Measurements from ENCODE around the gene SLIT3.

Gene SLIT3

GRCh38 chr5:168974082-168974481, 326.9 kb downstream of the SLIT3 start:
- no peak overlapping the region for H3K27ac ChIP-seq (ENCODE audit: low read depth, low read length)
- H3K9me3 ChIP-seq (ENCODE audit: insufficient read depth, low read depth, low read length) = no peaks in the 10 kb centered on the region
- 91% methylated on average over 2 of the region's 2 CpGs for WGBS
- H3K4me1 ChIP-seq (ENCODE audit: insufficient read depth, low read length) = peaks cover 16% of the 10 kb centered on the region; the same call in 1 of the 2 replicates
- H3K27me3 ChIP-seq (ENCODE audit: insufficient read depth, low read length) = no peaks in the 10 kb centered on the region
- H3K4me3 ChIP-seq (ENCODE audit: low read length) = no peak overlapping the region
- no peak overlapping the region for H3K9ac ChIP-seq (ENCODE audit: low read depth, low read length)
- H3K36me3 ChIP-seq (ENCODE audit: insufficient read depth, low read length) = no peaks in the 10 kb centered on the region

- H3K27me3 ChIP-seq (ENCODE audit: insufficient read depth, low read length) = no peaks in the 10 kb centered on the region
- no peaks in the 10 kb centered on the region for H3K36me3 ChIP-seq (ENCODE audit: insufficient read depth, low read length)
- H3K27ac ChIP-seq (ENCODE audit: low read depth, low read length) = no peak overlapping the region
- peaks cover 16% of the 10 kb centered on the region; the same call in 1 of the 2 replicates for H3K4me1 ChIP-seq (ENCODE audit: insufficient read depth, low read length)
- no peak overlapping the region for H3K4me3 ChIP-seq (ENCODE audit: low read length)
- no peaks in the 10 kb centered on the region for H3K9me3 ChIP-seq (ENCODE audit: insufficient read depth, low read depth, low read length)
- 97% methylated on average over 3 of the region's 3 CpGs for WGBS
- H3K9ac ChIP-seq (ENCODE audit: low read depth, low read length) = no peak overlapping the region
Measured at GRCh38 chr5:168972731-168973130, 328.2 kb downstream of the SLIT3 start.

GRCh38 chr5:168971100-168971499, 329.8 kb downstream of the SLIT3 start:
- no peak overlapping the region for H3K9ac ChIP-seq (ENCODE audit: low read depth, low read length)
- WGBS = 96% methylated on average over 4 of the region's 4 CpGs
- H3K4me3 ChIP-seq (ENCODE audit: low read length) = no peak overlapping the region
- H3K27ac ChIP-seq (ENCODE audit: low read depth, low read length) = no peak overlapping the region
- H3K36me3 ChIP-seq (ENCODE audit: insufficient read depth, low read length) = no peaks in the 10 kb centered on the region
- H3K9me3 ChIP-seq (ENCODE audit: insufficient read depth, low read depth, low read length) = no peaks in the 10 kb centered on the region
- H3K27me3 ChIP-seq (ENCODE audit: insufficient read depth, low read length) = no peaks in the 10 kb centered on the region
- 0 out of 2 replicates have a peak, but pooled peaks cover 3% of the 10 kb centered on the region for H3K4me1 ChIP-seq (ENCODE audit: insufficient read depth, low read length)

GRCh38 chr5:168969326-168969886, 331.5 kb downstream of the SLIT3 start:
- WGBS = 95% methylated on average over 8 of the region's 8 CpGs
- Histone ChIP-seq H3K36me3 (ENCODE audit: insufficient read depth, low read length) (no peaks in the 10 kb centered on the region), H3K4me3 (ENCODE audit: low read length) (no peak overlapping the region), H3K9ac (ENCODE audit: low read depth, low read length) (no peak overlapping the region), H3K4me1 (ENCODE audit: insufficient read depth, low read length) (no peaks in the 10 kb centered on the region), H3K27me3 (ENCODE audit: insufficient read depth, low read length) (no peaks in the 10 kb centered on the region), H3K27ac (ENCODE audit: low read depth, low read length) (no peak overlapping the region), H3K9me3 (ENCODE audit: insufficient read depth, low read depth, low read length) (no peaks in the 10 kb centered on the region)

GRCh38 chr5:168967882-168968620, 332.9 kb downstream of the SLIT3 start:
- Histone ChIP-seq H3K27me3 (ENCODE audit: insufficient read depth, low read length) (no peaks in the 10 kb centered on the region), H3K9ac (ENCODE audit: low read depth, low read length) (no peak overlapping the region), H3K4me1 (ENCODE audit: insufficient read depth, low read length) (no peaks in the 10 kb centered on the region), H3K4me3 (ENCODE audit: low read length) (no peak overlapping the region), H3K36me3 (ENCODE audit: insufficient read depth, low read length) (no peaks in the 10 kb centered on the region), H3K27ac (ENCODE audit: low read depth, low read length) (no peak overlapping the region), H3K9me3 (ENCODE audit: insufficient read depth, low read depth, low read length) (no peaks in the 10 kb centered on the region)
- WGBS = 84% methylated on average over 7 of the region's 7 CpGs

GRCh38 chr5:168965638-168966037, 335.3 kb downstream of the SLIT3 start:
- no peaks in the 10 kb centered on the region for H3K9me3 ChIP-seq (ENCODE audit: insufficient read depth, low read depth, low read length)
- 96% methylated on average over 5 of the region's 5 CpGs for WGBS
- H3K4me1 ChIP-seq (ENCODE audit: insufficient read depth, low read length) = no peaks in the 10 kb centered on the region
- H3K27ac ChIP-seq (ENCODE audit: low read depth, low read length) = no peak overlapping the region
- no peaks in the 10 kb centered on the region for H3K27me3 ChIP-seq (ENCODE audit: insufficient read depth, low read length)
- no peak overlapping the region for H3K4me3 ChIP-seq (ENCODE audit: low read length)
- no peak overlapping the region for H3K9ac ChIP-seq (ENCODE audit: low read depth, low read length)
- H3K36me3 ChIP-seq (ENCODE audit: insufficient read depth, low read length) = no peaks in the 10 kb centered on the region

GRCh38 chr5:168964182-168964581, 336.8 kb downstream of the SLIT3 start:
- no peak overlapping the region for H3K9ac ChIP-seq (ENCODE audit: low read depth, low read length)
- 95% methylated on average over 3 of the region's 3 CpGs for WGBS
- H3K4me1 ChIP-seq (ENCODE audit: insufficient read depth, low read length) = no peaks in the 10 kb centered on the region
- H3K36me3 ChIP-seq (ENCODE audit: insufficient read depth, low read length) = no peaks in the 10 kb centered on the region
- H3K4me3 ChIP-seq (ENCODE audit: low read length) = no peak overlapping the region
- H3K27ac ChIP-seq (ENCODE audit: low read depth, low read length) = no peak overlapping the region
- H3K9me3 ChIP-seq (ENCODE audit: insufficient read depth, low read depth, low read length) = no peaks in the 10 kb centered on the region
- no peaks in the 10 kb centered on the region for H3K27me3 ChIP-seq (ENCODE audit: insufficient read depth, low read length)

- Histone ChIP-seq H3K27me3 (ENCODE audit: insufficient read depth, low read length) (no peaks in the 10 kb centered on the region), H3K9me3 (ENCODE audit: insufficient read depth, low read depth, low read length) (no peaks in the 10 kb centered on the region), H3K4me1 (ENCODE audit: insufficient read depth, low read length) (no peaks in the 10 kb centered on the region), H3K36me3 (ENCODE audit: insufficient read depth, low read length) (no peaks in the 10 kb centered on the region), H3K9ac (ENCODE audit: low read depth, low read length) (no peak overlapping the region), H3K27ac (ENCODE audit: low read depth, low read length) (no peak overlapping the region), H3K4me3 (ENCODE audit: low read length) (no peak overlapping the region)
- 91% methylated on average over 4 of the region's 4 CpGs for WGBS
Measured at GRCh38 chr5:168962306-168962705, 338.6 kb downstream of the SLIT3 start.

- no peaks in the 10 kb centered on the region for H3K36me3 ChIP-seq (ENCODE audit: insufficient read depth, low read length)
- no peaks in the 10 kb centered on the region for H3K27me3 ChIP-seq (ENCODE audit: insufficient read depth, low read length)
- H3K4me1 ChIP-seq (ENCODE audit: insufficient read depth, low read length) = no peaks in the 10 kb centered on the region
- H3K9me3 ChIP-seq (ENCODE audit: insufficient read depth, low read depth, low read length) = no peaks in the 10 kb centered on the region
- no peak overlapping the region for H3K27ac ChIP-seq (ENCODE audit: low read depth, low read length)
- no peak overlapping the region for H3K9ac ChIP-seq (ENCODE audit: low read depth, low read length)
- 87% methylated on average over 2 of the region's 3 CpGs for WGBS
- no peak overlapping the region for H3K4me3 ChIP-seq (ENCODE audit: low read length)
Measured at GRCh38 chr5:168961681-168962080, 339.3 kb downstream of the SLIT3 start.

GRCh38 chr5:168960497-168960896, 340.4 kb downstream of the SLIT3 start:
- Histone ChIP-seq H3K9me3 (ENCODE audit: insufficient read depth, low read depth, low read length) (no peaks in the 10 kb centered on the region), H3K4me3 (ENCODE audit: low read length) (no peak overlapping the region), H3K27ac (ENCODE audit: low read depth, low read length) (no peak overlapping the region), H3K36me3 (ENCODE audit: insufficient read depth, low read length) (no peaks in the 10 kb centered on the region), H3K4me1 (ENCODE audit: insufficient read depth, low read length) (no peaks in the 10 kb centered on the region), H3K9ac (ENCODE audit: low read depth, low read length) (no peak overlapping the region), H3K27me3 (ENCODE audit: insufficient read depth, low read length) (no peaks in the 10 kb centered on the region)
- 91% methylated on average over 2 of the region's 2 CpGs for WGBS

- Histone ChIP-seq H3K27me3 (ENCODE audit: insufficient read depth, low read length) (peaks cover 2% of the 10 kb centered on the region; the same call in 1 of the 2 replicates), H3K9me3 (ENCODE audit: insufficient read depth, low read depth, low read length) (no peaks in the 10 kb centered on the region), H3K4me3 (ENCODE audit: low read length) (no peak overlapping the region), H3K27ac (ENCODE audit: low read depth, low read length) (no peak overlapping the region), H3K9ac (ENCODE audit: low read depth, low read length) (no peak overlapping the region), H3K36me3 (ENCODE audit: insufficient read depth, low read length) (no peaks in the 10 kb centered on the region), H3K4me1 (ENCODE audit: insufficient read depth, low read length) (no peaks in the 10 kb centered on the region)
- WGBS = 86% methylated on average over 5 of the region's 5 CpGs
Measured at GRCh38 chr5:168953351-168953750, 347.6 kb downstream of the SLIT3 start.
